ENCODE data around the gene AARSD1.
"Not testable (repeated sequence)": the region's sequence is repeated elsewhere in the genome, so short reads cannot be mapped to it uniquely, and the experiment has no call there.

- TF ChIP-seq CTCF (conservative IDR thresholded peaks at IDR 0.05); EZH2 (IDR thresholded peaks at IDR 0.05; ENCODE audit: low read depth): not testable (repeated sequence)
Measured at GRCh38 chr17:43000894-43001293, 36.6 kb upstream of the AARSD1 start.

Measured in PC-9 (cell line).